Fibroblast of skin of left quadriceps (primary cell): ENCODE results near the gene SH3BP4.
A peak's percentile ranks its signal among the peaks of the same experiment; 100 is the strongest.

Experiments
- DNase-seq, 2 experiments: peaks; one replicate each; pipeline ENCODE4 v3.0.0-alpha.2; 2013; ENCODE audit warnings: low read depth in 2 of 2

Gene SH3BP4

GRCh38 chr2:235091421-235091820, 139.6 kb downstream of the SH3BP4 start:
- DNase-seq: no peak

DNA sequence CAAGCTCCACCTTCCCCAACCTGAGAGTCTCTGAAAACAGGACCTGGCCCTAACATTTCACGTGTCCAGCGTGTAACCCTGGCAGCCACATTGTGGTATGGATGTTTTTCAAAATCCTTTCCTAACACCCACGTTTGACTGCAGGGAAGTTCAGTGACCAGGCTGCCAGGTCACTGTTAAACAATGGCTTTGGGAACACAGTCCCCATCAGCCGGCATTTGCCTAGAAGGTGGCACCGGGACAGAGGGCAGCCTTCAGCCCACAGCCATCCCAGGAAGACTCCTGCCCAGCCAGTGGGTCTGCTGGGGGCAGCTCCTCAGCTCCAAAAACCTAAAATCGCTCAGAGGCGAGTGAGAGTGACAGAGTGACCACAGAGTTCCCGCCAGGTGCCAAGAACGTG, 140.2 kb downstream of the SH3BP4 start:
- no peak for DNase-seq

DNA sequence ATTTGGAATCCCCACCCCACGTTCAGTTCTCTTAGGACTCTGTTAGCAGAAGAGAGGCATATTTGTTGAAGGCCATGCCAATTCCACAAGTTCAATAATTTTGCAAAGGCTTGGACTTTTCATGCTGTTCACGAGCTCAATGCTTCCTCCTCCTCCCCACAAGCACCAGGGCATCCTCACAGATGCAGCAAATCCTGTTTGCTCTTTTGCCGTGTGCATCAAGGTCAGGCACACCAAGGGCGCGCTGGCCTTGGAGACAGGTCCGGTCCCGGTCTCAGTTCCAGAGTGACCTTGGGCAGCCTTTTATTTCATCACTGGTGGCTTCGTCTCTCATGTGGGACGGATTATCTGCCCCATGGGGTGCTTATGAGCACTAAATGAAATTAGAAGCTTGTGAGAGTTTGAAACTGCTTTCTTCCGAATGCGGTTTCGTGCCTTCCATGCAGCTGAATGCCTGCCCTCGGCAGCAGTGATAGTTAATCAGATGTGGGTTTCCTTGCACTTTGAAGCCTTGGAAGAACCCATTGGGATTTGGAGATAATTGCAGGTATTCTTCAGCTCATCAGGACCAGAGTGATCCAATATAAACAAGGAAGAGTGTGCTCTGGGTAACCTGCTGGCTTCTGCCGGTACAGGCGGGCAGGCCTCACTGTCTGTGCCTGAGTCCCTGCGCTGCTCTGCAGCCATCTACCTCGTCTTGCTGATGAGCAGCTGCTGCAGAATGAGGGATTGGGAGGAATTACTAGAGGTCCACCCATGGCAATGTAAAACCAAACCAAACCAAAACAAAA, 140.8 kb downstream of the SH3BP4 start:
- DNase-seq: no peak

DNA sequence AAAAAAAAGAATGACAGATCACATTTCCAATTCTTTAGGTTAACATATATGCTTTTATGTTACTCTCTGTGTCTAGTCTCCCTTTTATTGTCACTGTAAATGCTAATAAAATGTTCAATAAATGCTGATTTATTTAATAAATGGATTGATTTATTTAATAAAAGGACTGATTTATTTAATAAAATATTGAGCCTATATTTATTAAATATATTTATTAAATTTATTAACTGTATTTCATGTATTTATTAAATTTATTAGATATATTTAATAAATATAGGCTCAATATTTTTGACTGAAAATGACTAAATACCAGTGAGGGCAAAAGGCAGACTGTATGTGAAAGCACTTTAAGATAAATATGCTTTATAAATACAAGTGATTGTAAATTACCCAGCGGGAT, 142.6 kb downstream of the SH3BP4 start:
- DNase-seq: no peak

- DNase-seq: no peak
Measured at GRCh38 chr2:235095569-235095968, 143.8 kb downstream of the SH3BP4 start.

DNA sequence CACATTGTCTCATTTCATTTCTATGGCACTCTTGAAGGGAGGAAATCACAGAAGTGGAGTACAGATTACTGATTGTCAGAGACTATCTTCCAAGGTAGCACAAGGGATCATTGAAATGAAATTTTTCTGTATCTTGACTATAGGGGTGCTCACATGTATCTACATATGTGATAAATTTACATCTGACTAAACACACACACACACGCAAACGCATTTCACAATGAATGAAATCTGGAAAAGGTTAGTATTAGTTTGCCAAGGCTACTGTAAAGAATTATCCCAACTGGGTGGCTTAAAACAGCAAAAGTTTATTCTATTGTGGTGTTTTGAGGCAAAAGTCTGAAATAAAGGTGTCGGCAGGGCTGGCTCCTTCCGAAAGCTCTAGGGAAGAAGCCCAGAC, 144.6 kb downstream of the SH3BP4 start:
- DNase-seq: peak; percentile 44 to 51

DNA sequence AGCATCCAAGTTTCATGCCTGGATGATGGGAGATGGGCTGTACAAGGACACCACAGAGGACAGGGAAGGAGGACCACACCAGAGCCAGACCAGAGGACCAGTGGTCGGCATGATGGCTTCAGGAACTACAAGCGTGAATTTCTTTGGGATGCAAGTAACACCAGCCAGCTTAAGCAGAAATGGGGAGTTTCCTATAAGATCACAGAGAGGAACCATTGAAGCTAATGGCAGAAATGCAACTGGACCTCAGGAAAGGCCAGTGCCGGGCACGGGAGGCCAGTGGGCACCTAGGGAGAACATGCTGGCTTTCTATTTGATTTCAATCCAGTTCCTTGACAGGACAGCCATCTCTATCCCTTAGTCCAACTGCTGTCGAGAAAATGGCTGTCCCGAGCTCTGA, 145.4 kb downstream of the SH3BP4 start:
- DNase-seq: no peak

DNA sequence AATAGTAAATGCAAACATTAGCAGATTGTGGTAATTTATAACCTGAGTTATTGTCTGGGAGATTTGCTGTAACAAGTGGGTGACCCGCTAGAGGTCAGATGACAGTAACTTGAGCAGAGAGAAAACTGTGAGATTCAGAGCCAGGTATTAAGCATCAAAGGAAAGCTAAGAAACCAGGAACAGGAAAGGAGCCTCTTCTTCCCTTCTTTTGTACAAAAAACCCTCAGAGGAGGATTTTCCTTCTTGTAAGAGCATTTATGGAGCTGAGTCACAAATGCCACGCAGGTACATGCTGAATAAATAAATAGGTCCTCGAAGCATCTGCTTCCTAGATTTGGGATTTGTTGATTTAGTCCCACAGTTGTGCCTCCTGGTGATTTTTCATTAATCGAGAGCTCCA, 146.5 kb downstream of the SH3BP4 start:
- no peak for DNase-seq

- peak; percentile 52 to 57 for DNase-seq
Measured at GRCh38 chr2:235098736-235099494, 147.1 kb downstream of the SH3BP4 start.

DNA sequence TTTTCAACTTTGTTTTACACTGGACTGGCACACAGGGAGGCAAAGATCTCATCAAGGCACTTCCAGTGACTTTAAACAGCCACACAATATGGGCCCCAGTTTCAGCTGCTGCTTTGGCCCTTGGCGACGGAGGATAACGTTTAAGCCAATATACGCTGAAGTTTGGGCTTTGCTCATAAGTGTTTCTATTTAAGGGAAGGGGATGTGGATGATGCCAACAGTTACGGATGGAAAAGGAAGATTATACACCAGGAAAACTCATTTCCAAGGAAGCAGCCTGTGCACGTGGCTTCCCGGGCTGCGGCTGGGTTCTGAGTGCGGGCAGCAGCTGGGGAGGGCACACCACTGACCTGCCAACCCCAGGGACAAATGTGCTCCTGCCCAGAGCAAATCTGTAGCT, 151.1 kb downstream of the SH3BP4 start:
- no peak for DNase-seq
